Natural killer cell (primary cell): ENCODE measurements around the gene TNXB. TPM values are rescaled to one million over a fixed set of nuclear protein-coding genes. Genes with fewer than 3 reads are reported as not detected.
A peak's percentile ranks its signal among the peaks of the same experiment; 100 is the strongest.

Source experiments
- ATAC-seq, 3 donors: fragments of 150-1000 bp in 2 of 3; fragments of 200-7000 bp in 1 of 3; cut with Tn5 transposase; 1 replicate in 1 of 3; 2 replicates in 2 of 3; pipeline ENCODE4 v1.10.0; 2021; ENCODE audit warnings: mild to moderate bottlenecking in 2 of 3, moderate library complexity in 2 of 3
- DNase-seq, 2 donors: peaks; one replicate each; pipeline versions ENCODE4 v3.0.0 to v3.0.0-alpha.2; 2013 to 2021; ENCODE audit warnings: mixed read lengths in 1 of 2
- H3K27ac ChIP-seq: one replicate; pipeline ENCODE4 v1.5.1; 2013; ENCODE audit warnings: mild to moderate bottlenecking, low read length
- H3K27me3 ChIP-seq: one replicate; pipeline ENCODE4 v1.6.1; 2013; ENCODE audit warnings: low read length; ENCODE audit not compliant: control insufficient read depth, insufficient read depth
- H3K36me3 ChIP-seq: one replicate; pipeline ENCODE4 v1.6.1; 2013; ENCODE audit warnings: low read length; ENCODE audit not compliant: control insufficient read depth, insufficient read depth
- H3K4me1 ChIP-seq: one replicate; pipeline ENCODE4 v1.6.1; 2013; ENCODE audit warnings: low read length; ENCODE audit not compliant: control insufficient read depth, insufficient read depth
- H3K4me3 ChIP-seq: one replicate; pipeline ENCODE4 v1.5.1; 2013; ENCODE audit warnings: low read length
- H3K9me3 ChIP-seq: one replicate; pipeline ENCODE4 v1.6.1; 2013; ENCODE audit warnings: low read length; ENCODE audit not compliant: control insufficient read depth, insufficient read depth
- H3K27ac Mint-ChIP-seq, 2 donors: one replicate each; pipeline ENCODE4 v1.8.0; 2022; ENCODE audit warnings: mild to moderate bottlenecking in 2 of 2, mixed read lengths in 2 of 2, moderate library complexity in 1 of 2
- H3K27me3 Mint-ChIP-seq, 2 donors: one replicate each; pipeline ENCODE4 v1.8.0; 2022; ENCODE audit warnings: low read depth in 2 of 2, mixed read lengths in 2 of 2
- H3K36me3 Mint-ChIP-seq: one replicate; pipeline ENCODE4 v1.8.0; 2022; ENCODE audit warnings: mixed read lengths
- H3K4me1 Mint-ChIP-seq, 2 donors: one replicate each; pipeline ENCODE4 v1.8.0; 2022; ENCODE audit warnings: mixed read lengths in 2 of 2
- H3K4me3 Mint-ChIP-seq: one replicate; pipeline ENCODE4 v1.8.0; 2022; ENCODE audit warnings: mild to moderate bottlenecking, moderate library complexity, mixed read lengths
- H3K9me3 Mint-ChIP-seq, 2 donors: one replicate each; pipeline ENCODE4 v1.8.0; 2022; ENCODE audit warnings: mixed read lengths in 2 of 2
- WGBS: methylation state at CpG from one replicate; pipeline ENCODE4 v1.1.7; 2013; ENCODE audit warnings: missing lambda C conversion rate; ENCODE audit not compliant: insufficient coverage; 5-methylcytosine and 5-hydroxymethylcytosine counted together
- intact Hi-C: fragments of 100-400 bp; cut with micrococcal nuclease; formaldehyde crosslinking; loops from one replicate; pipeline ENCODE4 v1.14.2; 2022
- total RNA-seq, 4 donors: library from RNA; stranded (reverse); fragments of 120-200 nt in 1 of 4; gene quantifications; one replicate each; pipeline versions ENCODE4 v1.2.3 to v1.2.4, GENCODE V29; 2013 to 2022
- TF ChIP-seq, protein P1 (sequence below): fragments of 200-600 bp; IDR thresholded peaks from one replicate; pipeline ENCODE4 v1.8.0; 2022; ENCODE audit warnings: antibody characterized with exemption

Gene TNXB
- total RNA-seq, 3 donors from 2014 or later (not counting 1 experiment from before 2014, with no cell fraction given), result 11.7 to 15.2 (median 13.5) TPM

DNA sequence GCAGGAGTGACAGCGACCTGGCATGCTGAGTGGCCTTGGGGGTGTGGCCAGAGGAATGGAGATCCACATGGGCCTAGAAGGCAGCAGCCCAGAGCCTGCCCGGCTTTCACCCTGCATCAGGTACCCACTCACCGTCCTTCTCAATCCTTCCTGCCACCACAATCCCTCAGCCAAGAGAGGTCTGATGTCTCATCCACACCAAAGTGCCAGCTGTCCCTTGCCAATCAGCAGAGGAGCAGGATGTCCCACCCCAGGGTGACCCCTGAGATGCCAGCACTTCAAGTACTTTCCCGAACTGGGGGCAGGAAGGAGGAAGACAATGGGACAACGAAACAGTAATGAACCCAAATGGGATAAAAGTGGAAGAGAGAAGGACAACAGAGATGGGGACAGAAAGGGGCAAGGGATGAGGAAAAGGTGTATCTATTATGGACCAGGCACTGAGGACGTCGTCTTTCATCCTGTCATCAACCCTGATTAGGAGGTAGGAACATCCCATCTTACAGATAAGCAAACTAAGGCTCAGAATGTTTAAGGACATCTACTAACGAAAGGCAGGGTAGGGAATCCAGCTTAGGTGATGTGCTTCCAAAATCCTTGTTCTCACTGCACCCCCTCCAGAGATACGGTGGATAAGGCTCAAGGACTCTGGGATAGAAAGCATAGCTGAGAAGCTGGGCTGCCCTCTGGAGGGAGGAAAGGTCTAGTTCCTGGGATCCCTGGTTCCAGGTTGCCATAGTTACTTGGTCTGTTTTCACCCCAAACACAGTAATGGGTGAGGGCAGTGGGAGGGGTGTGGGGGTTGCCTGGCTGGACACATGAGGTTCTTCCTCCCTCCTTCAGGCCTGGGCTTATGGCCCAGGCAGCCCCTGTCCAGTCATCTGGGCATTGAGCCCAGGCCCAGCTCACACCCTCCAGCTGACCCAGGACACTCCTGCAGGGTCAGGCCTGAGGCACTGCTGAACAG lies 4.5 kb upstream of the TNXB start:
- Mint-ChIP-seq H3K27ac (peak overlapping the region; percentile 4 to 48), H3K9me3 (no peaks in the 10 kb centered on the region), H3K36me3 (no peaks in the 10 kb centered on the region), H3K27me3 (peaks cover 4% of the 10 kb centered on the region in 2 donors), H3K4me3 (no peak overlapping the region), H3K4me1 (peaks cover 5 to 27% of the 10 kb centered on the region in 2 donors)
- no peak overlapping the region for H3K27ac ChIP-seq
- peaks cover 4% of the 10 kb centered on the region for H3K27me3 ChIP-seq
- ATAC-seq (no peak), DNase-seq (no peak)
- intact Hi-C loops, result no loop called here
- WGBS, result 95% methylated on average over 9 of the region's 9 CpGs
- TF ChIP-seq, protein P1, sequence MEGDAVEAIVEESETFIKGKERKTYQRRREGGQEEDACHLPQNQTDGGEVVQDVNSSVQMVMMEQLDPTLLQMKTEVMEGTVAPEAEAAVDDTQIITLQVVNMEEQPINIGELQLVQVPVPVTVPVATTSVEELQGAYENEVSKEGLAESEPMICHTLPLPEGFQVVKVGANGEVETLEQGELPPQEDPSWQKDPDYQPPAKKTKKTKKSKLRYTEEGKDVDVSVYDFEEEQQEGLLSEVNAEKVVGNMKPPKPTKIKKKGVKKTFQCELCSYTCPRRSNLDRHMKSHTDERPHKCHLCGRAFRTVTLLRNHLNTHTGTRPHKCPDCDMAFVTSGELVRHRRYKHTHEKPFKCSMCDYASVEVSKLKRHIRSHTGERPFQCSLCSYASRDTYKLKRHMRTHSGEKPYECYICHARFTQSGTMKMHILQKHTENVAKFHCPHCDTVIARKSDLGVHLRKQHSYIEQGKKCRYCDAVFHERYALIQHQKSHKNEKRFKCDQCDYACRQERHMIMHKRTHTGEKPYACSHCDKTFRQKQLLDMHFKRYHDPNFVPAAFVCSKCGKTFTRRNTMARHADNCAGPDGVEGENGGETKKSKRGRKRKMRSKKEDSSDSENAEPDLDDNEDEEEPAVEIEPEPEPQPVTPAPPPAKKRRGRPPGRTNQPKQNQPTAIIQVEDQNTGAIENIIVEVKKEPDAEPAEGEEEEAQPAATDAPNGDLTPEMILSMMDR, result no peak
- H3K9me3 ChIP-seq, result no peaks in the 10 kb centered on the region
- H3K4me1 ChIP-seq, result peaks cover 6% of the 10 kb centered on the region
- peaks cover 30% of the 10 kb centered on the region for H3K36me3 ChIP-seq
- no peak overlapping the region for H3K4me3 ChIP-seq

DNA sequence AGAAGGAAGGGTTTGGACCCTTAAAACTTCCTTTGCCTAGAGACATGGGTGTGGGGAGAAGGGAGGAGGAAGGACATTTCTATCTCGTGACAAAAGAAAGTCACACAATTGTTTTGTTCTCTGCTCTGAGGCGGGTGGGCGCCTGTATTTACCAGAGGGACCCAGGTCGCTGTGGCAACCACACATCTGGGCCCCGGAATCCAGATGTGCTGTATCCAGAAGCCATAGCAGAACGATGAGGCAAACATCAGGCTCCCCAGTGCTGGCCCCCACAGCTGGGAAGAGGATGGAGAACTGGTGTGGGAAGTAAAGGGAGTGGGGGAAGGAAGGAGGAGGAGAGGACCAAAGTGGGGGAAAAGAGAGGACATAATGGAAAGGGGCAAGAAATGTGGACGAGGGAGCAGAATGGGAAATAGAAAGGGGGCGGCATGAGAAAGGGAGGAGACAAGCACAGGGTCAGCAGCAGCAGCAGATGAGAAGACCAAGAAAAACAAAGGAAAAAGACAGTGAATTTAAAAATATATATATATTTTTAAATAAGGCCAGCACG lies 3.4 kb upstream of the TNXB start:
- TF ChIP-seq, protein P1, result no peak
- no peaks in the 10 kb centered on the region for H3K36me3 Mint-ChIP-seq
- H3K27me3 ChIP-seq, result peaks cover 11% of the 10 kb centered on the region
- no peaks in the 10 kb centered on the region for H3K9me3 ChIP-seq
- peaks cover 21% of the 10 kb centered on the region for H3K36me3 ChIP-seq
- DNase-seq, result no peak
- H3K4me1 ChIP-seq, result peaks cover 9% of the 10 kb centered on the region
- H3K4me1 Mint-ChIP-seq, result peaks cover 7 to 33% of the 10 kb centered on the region in 2 donors
- H3K4me3 Mint-ChIP-seq, result no peak overlapping the region
- no peaks in the 10 kb centered on the region for H3K9me3 Mint-ChIP-seq
- no peak for ATAC-seq
- H3K27ac ChIP-seq, result no peak overlapping the region
- peaks cover 11 to 16% of the 10 kb centered on the region in 2 donors for H3K27me3 Mint-ChIP-seq
- no peak overlapping the region for H3K4me3 ChIP-seq
- intact Hi-C loops, result no loop called here
- 91% methylated on average over 8 of the region's 9 CpGs for WGBS
- peak overlapping the region; percentile 21 to 64 for H3K27ac Mint-ChIP-seq

DNA sequence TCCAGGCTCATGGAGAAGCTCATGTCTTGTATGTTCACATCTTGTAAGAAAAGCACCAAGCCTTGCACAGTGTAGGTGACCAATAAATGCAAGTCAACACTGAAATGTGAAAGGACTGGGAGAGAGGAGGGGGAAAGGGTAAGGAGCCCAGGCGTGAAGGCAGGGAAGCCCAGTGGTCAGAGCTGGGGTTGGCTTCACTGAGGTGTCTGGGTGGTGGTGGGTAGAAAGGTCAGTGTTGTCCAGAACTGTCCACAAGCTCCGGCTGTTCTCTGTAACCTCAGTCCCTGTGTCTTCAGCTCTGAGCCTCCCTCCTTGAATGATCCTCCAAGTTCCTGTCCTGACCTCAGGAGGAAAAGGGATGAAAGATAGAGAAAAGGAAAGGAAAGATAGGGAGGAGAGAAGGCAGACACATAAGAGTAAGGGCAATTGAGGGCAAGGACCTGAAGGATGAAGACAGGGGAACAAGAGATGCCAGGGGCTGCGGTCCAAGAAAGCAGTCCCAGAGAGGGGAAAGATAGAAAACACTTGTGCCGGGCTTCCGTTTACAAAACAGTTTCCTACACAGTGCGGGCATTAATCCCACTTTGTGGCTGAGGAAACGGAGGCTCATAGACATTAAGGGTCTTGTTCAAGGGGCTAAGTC lies 2.4 kb upstream of the TNXB start:
- Mint-ChIP-seq H3K4me3 (no peak overlapping the region), H3K27ac (peak overlapping the region; percentile 21 to 64), H3K4me1 (peaks cover 7 to 33% of the 10 kb centered on the region in 2 donors), H3K27me3 (peaks cover 15 to 23% of the 10 kb centered on the region in 2 donors), H3K36me3 (no peaks in the 10 kb centered on the region), H3K9me3 (no peaks in the 10 kb centered on the region)
- intact Hi-C loops, result no loop called here
- Histone ChIP-seq H3K27ac (no peak overlapping the region), H3K4me1 (peaks cover 9% of the 10 kb centered on the region), H3K27me3 (peaks cover 11% of the 10 kb centered on the region), H3K4me3 (no peak overlapping the region), H3K9me3 (no peaks in the 10 kb centered on the region), H3K36me3 (peaks cover 11% of the 10 kb centered on the region)
- no peak for ATAC-seq
- WGBS, result 93% methylated on average over 7 of the region's 7 CpGs
- no peak for DNase-seq
- TF ChIP-seq, protein P1, result no peak
